HG03521 (cell line): ENCODE results near the gene MORN3.

Experiments used
- ATAC-seq: cut with Tn5 transposase; IDR thresholded peaks from one replicate; pipeline ENCODE4 v1.9.1; 2021; ENCODE audit warnings: mild to moderate bottlenecking, moderate library complexity; ENCODE audit not compliant: unreplicated experiment

The MORN3 gene

DNA sequence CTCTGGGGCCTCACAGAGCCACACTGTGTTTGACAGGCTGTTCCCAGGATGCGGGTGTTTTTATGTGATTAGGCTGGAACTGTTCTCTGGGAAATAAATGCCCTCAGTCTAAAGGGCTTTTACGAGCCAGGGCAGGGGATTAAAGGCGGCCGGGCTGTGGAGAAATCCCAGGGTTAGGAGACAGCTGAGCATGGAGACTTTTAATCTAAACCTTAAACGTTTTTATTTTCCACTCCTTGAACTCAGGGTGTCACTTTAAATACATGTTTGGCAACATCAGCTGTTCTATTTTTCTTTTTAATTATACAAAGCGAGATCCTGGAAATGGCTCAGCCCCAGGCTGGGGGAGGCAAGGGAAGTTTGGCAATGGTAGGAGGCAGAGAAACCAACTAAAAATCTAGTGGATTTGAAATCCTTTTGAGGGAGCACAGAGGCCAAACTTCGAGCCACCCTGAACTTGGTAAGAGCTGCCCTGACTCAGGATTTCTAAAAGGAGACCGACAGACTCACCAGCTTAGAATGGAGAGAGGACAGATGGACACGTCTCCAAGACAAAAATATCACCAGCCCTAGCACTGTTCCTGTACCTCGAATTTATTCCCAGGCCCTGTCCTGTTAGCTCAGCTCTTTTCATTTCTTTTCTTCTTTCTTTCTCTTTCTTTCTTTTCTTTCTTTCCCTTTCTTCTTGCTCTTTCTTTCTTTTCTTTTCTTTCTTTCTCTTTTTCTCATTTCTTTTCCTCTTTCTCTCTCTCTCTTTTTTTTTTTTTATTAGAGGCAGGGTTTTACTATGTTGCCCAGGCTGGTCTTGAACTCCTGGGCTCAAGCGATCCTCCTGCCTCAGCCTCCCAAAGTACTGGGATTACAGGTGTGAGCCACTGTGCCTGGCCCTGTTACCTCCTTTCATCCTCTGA, 59.0 kb downstream of the MORN3 start:
- no peak for ATAC-seq

GRCh38 chr12:121608301-121608700, 61.2 kb downstream of the MORN3 start:
- no peak for ATAC-seq

DNA sequence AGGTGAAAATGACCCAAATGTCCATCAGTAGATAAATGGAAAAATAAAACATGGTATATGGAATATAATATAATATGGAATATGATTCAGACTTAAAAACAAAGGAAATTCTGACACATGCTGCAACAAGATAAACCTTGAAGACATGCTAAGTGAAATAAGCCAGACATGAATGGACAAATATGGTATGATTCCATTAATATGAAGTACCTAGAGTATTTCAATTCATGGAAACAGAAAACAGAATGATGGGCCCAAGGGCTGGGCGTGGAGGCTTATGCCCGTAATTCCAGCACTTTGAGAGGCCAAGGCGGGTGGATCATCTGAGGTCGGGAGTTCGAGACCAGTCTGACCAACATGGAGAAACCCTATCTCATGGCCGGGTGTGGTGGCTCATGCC, 65.9 kb downstream of the MORN3 start:
- ATAC-seq, result no peak

DNA sequence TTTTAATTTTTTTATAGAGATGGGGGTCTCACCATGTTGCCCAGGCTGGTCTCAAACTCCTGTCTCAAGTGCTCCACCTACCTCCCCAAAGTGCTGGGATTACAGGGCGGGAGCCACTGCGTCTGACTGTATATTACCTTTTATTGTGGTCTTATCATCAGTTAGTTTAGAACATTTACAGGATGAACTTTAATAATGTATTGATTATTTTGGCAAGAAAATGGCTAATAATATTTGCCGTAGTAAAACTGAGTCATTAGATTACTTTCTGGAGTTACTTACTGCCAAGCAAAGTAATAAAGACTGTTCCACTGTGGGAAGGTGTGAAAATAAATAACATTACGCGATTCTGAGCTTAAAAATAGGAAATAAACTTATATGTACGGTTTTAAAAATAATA, 66.7 kb downstream of the MORN3 start:
- no peak for ATAC-seq

GRCh38 chr12:121600702-121601336, 68.6 kb downstream of the MORN3 start:
- ATAC-seq, result no peak
